EL (cell line): ENCODE results near the gene GABBR2.

ENCODE experiments used
- DNase-seq: peaks from one replicate; pipeline ENCODE4 v3.0.0-alpha.2; 2016

The GABBR2 gene

DNA sequence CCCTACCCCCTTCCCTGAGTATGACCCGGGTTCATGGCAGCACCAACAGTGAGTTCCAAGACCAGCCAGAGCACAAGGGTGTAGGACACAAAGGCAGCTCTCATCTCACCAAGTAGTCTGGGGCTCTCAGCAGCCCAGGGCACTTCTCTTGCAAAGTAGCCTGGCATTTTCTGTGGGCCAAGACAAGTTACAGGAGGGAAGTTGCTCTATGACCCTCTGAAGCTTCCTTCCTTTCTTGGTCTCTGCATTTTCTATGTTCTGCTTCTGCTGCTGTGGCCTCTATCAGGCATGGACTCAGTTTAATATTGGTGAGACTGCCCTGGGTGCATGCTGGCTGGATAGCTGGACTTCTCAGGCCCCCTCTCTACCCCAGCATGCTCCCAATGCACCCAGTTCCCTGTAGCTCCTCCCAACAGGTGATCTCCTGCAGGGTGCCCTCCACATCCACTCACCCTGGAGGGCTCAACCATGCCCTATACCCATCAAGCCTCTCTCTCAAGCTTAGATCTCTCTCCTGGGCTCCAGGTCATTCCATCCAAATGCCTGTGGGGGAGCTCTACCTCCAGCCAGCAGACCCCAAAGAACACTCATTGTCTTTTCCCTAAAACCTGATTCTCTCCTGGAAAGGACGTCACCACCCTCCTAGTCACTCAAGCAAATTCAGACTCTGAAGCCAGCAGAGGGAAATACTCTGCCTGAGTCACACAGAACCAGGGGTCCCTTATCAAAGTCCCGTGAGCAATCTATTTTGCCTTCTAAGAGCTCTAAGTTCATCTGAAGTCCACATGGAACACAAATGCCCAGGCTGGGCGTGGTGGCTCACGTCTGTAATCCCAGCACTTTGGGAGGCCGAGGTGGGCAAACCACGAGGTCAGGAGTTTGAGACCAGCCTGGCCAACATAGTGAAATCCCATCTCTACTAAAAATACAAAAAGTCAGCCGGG lies 467.1 kb downstream of the GABBR2 start:
- no peak for DNase-seq

DNA sequence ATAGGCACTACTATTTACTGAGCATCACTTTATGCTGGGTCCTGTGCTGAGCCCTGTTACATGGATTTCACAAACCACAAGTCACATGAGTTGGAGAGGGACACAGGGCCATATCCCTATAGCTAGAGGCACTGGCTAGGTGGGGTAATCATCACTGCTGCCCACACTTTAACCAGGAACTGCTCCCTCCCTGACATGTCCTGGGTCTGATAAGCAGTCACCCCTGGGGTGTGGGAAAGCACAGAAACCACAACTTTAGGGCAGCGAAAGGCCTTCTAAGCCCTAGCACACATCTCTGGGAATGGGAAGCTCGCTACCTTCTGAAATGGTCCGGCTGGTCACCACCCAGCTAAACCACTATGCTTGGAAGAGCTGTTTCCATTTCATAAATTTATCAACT lies 468.3 kb downstream of the GABBR2 start:
- no peak for DNase-seq
